HG02938 (cell line): ENCODE results near the gene AP1M1.
"Not testable (repeated sequence)": the region's sequence is repeated elsewhere in the genome, so short reads cannot be mapped to it uniquely, and the experiment has no call there.

Source experiments
- ATAC-seq: cut with Tn5 transposase; IDR thresholded peaks from one replicate; pipeline ENCODE4 v1.9.1; 2021; ENCODE audit warnings: mild to moderate bottlenecking, moderate library complexity; ENCODE audit not compliant: unreplicated experiment

AP1M1 gene

DNA sequence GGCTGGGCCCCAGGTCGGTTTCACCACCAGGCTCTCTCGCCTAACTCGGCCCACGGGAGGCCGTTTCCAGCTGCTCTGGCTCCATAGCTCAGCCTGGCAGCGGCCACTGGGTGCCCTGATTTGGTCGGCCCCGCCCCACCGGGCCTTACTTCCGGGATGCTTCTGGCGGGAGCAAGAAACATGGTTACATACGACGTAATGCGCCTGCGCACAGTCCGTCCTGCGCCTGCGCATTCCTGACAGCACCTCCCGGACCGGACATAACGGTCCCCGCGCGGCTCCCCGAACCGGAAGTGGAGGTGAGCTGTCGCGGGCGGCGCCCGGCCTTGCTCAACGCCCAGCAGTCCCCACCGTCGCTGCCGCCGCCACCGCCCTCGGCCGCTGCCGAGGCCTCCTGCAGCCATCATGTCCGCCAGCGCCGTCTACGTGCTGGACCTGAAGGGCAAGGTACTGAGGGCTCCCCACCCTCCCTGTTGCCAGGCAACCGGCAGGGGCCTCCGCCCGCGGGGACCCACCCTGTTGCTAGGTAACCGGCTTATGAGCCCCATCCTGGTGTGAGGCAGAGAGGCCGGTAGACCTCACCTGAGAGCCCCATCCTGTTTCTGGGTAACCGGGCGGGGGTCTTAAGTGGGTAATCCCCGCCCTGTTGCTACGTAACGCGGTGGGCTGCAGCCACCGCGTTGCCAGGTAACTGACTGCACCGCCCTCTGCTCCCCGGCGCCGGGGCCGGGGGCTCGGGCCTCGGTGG is at the start of gene AP1M1:
Gene AP1M1, plus strand, starts transcription at position 290 of the 748 bp plus-strand sequence. Its CDS starts 116 bp downstream, at position 406.
- peak; percentile 77 for ATAC-seq

DNA sequence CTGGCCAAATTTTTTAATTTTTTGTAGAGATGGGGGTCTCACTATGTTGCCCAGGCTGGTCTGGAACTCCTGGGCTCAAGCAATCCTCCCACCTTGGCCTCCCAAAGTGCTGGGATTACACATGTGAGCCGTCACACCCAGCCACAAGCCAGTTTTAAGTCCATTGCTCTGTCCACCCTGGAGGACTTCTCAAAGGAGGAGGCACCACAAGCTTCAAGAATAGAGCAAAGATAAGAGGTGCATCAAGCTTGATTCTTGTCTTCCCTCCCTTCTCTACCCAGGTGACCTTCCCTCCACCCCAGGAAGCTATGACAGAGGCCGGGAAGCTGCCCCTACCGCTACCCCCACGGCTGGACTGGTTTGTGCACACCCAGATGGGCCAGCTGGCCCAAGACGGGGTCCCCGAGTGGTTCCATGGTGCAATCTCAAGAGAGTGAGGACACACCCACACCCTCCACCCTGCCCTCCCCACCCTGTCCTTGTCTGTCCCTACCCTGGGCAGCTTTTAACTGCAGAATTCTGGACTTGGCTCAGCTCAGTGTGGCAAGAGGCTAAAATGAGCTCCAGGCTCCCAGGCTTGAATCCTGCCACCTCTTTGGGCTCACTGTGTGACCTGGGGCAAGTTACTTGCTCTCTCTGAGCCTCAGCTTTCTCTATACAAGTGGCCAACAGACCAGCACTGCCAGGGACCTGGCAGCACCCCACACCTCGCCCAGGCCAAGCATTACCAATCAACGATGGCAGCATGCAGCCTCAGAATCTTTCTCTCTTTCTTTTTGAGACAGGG is 49.1 kb upstream of the AP1M1 start:
- ATAC-seq, result no peak

DNA sequence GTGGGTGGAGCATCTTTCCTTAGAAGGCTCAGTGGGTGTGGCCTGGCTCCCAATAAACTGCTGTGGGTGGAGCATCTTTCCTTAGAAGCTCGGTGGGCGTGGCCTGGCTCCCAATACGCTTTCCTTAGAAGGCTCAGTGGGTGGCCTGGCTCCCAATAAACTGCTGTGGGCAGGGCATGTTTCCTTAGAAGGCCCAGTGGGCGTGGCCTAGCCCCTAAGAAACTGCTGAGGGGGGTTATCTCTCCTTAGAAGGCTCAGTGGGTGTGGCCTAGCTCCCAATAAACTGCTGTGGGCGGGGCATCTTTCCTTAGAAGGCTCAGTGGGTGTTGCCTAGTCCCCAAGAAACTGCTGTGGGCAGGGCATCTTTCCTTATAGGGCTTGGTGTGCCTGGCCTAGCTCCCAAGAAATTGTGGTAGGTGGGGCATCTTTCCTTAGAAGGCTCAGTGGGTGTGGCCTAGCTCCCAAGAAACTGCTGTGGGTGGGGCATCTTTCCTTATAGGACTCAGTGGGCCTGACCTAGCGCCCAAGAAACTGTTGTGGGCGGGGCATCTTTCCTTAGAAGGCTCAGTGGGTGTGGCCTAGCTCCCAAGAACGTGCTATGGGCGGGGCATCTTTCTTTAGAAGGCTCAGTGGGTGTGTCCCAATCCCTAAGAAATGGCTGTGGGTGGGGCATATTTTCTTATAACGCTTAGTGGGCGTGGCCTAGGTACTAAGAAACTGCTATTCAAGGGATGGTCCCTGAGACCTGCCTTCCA is 44.0 kb upstream of the AP1M1 start:
- no peak for ATAC-seq

DNA sequence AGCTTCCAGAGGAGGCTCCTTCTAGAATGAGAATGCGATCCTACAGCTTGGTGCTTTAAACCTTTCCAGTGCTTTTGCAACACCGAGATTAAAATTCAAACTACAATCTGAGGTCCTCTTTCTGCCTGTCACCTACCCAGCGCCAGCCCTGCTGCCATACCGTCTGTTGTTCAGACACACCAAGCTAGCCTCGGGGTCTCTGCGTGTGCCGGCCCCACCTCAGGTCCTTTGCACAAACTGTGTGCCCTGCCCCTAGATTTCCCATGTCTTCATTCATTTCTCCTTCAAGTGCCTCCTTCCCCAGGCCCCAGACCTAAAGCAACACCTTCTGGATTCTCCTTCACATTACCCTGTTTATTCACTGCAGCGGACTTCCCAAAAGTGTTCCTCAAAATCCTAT is 43.2 kb upstream of the AP1M1 start:
- no peak for ATAC-seq

DNA sequence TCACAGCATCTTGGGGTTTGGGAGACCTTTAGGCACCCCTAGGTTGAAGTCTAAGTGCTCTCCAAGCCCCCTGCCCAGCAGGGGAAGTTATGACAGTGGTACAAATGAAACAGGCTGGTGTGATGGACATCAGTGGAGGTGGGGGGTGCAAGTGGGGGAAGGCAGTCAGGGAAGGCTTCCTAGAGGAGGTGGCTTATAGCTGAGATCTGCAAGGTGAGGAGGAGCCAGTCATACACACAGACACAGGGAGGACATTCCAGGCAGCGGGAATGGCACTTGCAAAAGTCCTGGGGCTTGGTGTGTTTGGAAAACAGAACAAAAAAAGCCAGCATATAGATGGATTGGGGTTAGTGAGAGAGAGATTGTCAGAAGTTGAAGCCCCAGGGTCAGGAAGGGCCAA is 42.6 kb upstream of the AP1M1 start:
- ATAC-seq, result no peak

DNA sequence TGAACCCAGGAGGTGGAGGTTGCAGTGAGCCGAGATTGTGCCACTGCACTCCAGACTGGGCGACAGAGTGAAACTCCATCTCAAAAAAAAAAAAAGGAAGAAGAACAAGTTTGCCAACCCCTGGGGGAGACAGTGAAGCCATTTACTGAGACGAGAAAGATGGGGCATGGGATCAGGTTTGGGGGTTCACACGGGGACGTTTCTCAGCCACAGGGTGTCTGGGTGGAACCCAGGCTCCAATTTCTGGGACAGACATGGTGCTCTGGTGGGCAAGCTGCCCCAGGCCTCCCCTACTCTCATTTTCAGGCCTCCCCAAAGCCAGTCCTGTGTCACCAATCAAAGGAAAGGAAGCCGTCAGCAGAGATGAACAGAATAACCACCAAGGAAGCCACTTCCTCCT is 40.8 kb upstream of the AP1M1 start:
- ATAC-seq, result no peak

DNA sequence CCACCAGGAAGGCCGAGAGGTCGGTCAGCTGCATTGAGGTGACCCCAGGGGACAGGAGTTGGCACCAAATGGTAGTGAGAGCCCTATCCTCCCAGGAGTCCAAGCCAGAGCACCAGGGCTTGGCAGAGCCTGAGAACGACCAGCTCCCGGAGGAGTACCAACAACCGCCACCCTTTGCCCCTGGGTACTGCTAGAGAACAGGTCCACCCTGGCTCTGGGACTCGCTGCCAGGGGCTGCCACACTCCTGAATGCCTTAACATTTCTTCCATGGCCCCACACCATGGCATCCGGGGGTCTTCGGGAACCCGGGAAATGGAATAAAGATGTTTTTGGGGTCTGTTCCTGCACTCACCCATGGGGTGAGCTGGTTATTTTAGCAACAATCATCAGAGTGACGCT is 40.1 kb upstream of the AP1M1 start:
- no peak for ATAC-seq

DNA sequence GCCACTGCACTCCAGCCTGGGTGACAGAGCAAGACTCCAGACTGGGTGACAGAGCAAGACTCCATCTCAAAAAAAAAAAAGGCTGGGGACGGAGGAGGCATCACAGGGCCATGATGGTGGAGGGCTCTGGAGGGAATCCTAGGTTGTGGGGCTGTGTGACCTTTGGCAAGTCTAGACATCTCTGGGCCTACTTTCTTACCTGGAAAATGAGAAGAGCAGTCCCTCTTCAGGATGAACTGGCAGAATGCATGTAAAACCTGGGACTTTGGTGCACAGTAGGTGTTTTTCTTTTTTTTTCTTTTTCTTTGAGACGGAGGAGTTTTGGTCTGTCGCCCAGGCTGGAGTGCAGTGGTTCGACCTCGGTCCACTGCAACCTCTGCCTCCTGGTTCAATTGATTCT is 38.1 kb upstream of the AP1M1 start:
- ATAC-seq, result no peak

DNA sequence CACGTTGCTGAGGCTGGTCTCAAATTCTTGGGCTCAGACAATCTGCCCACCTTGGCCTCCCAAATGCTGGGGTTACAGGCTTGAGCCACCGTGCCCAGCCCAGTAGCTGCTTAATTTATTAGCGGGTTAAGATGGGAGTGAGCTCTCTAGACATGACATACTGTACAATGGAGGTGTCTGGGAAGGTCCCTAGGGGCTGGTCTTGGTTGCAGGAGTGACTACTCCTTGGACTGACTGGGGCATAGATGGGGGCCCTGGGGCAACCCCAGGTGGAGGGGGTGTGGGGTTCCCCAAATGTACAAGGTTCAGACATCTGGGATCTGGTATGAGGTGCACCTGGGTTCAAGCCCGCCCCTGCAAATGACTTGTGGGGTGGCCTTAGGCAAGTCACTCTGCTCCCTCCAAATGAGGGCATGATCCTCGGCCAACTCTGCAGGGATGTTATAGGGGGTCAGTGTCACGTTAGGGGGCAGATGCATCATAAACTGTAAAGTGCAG is 37.2 kb upstream of the AP1M1 start:
- ATAC-seq, result no peak

DNA sequence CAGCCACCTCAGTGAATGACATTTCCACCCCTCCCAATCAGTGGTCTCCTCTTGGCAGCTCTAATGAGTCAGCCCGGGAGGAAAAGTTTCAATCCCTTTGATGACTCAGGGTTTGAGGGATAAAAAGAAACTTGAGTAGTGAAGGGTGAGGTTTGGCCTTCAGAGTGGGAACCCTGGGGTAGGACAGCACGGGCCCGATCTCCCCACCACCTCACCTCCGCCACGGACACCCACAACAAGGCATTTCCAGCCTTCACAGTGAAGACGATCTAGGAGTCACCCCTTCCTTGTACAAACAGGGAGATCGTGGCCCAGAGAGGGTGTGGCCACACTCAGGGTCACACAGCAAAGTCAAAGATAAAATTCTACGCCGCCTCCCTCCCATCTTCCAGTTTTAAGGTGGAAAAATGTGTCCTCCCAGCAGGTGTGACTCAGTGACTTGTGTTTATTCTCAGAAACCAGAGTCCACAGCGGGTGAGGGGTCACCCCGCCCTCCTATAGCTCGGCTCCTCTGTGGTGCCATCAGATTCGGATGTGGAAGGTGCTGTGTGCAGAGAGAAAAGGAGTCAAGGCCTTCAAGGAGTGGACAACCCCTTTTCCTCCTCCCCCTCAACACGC is 36.7 kb upstream of the AP1M1 start:
- no peak for ATAC-seq

DNA sequence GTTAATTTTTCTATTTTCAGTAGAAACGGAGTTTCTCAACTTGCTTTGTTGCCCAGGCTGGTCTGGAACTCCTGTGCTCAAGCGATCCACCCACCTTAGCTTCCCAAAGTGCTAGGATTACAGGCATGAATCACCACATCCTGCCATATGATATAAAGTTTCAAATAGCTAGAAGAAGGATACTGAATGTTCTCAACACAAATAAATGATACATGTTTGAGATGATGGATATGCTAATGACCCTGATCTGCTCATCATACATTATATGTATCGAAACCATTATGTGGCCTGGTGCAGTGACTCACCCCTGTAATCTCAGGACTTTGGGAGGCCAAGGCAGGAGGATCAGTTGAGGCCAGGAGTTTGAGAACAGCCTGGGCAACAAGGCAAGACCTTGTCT is 35.9 kb upstream of the AP1M1 start:
- no peak for ATAC-seq

DNA sequence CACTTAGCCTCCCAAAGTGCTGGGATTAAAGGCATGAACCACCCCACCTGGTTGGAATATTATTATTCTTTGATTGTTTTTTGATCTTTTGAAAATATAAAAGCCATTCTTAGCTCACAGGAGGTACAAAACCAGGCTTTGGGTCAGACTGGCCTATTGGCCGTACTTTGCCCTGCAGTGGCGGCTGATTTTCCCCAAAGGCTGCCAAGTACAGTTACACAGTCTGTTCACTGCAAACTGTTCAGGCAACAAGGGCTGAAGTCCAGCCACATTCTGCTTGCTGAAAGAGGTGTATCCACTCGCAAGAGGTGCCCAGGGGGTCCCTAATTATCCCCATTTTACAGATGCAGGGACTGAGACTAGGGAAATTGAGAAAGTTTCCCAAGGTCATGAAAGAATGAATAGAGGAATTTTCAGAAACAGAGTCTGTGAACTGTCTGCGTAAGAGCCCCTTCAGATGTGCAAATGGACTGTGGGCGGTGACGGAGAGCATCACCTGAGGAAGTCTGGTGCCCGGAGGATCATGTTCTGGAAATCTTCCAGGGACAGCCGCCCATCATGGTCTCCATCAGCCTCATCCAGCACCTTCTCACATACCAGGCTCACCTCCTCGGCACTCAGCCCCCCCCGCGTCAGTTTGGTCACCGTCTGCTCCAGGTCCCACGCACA is 33.4 kb upstream of the AP1M1 start:
- no peak for ATAC-seq

DNA sequence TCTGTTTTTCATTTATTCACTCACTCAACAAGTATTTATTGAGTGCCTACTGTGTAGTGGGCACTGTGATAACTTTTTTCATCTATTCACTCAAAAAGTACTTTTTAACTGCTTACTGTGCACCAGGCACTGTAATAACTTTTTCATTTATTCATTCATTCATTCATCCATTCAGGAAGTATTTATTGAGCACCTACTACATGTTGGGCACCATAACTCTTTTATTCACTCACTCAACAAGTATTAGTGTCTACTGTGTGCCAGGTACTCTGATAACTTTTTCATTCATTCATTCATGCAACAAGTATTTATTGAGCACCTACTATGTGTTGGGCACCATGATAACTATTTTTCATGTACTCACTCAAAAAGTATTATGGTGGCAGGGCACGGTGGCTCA is 31.3 kb upstream of the AP1M1 start:
- ATAC-seq, result no peak

DNA sequence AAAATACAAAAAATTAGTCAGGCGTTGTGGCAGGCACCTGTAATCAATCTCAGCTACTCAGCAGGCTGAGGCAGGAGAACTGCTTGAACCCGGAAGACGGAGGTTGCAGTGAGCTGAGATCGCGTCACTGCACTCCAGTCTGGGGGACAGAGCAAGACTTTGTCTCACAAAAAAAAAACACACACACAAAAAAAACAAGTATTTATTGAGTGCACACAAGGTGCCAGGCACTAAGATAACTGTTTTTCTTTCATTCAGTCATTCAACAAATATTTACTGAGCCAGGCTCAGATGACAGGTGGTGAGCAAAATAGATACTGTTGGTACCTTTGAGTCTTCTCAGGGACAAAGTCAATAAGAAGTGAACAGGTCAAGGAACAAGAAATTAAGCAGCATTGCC is 30.7 kb upstream of the AP1M1 start:
- no peak for ATAC-seq

DNA sequence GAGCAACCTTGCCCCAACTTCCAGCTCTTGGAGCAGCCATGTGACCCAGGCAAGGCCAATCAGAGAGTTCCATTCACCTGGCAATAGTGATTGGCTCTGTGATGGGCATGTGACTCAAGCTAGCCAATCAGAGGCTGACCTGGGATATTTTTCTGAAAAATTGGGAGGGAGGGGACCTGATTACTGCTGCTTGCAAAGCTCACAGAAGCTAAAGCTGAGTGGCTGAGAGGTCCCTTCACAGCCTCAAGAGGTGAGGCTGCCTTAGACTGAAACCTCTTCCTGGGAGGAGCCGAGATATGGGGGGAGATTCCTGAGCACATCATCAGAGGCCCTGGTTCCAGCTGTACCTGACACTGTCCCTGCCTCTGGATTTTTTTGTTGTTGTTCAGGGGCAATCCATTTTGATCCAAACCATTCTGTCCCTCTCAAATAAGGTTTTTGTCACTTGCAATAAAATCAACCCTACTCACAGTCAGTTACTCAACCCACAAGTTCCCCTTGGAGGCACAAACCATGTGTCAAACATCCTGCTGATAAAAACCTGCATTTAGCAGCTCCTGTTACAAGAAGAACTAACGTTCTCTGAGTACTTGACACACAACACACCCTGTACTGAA is 29.1 kb upstream of the AP1M1 start:
- no peak for ATAC-seq

DNA sequence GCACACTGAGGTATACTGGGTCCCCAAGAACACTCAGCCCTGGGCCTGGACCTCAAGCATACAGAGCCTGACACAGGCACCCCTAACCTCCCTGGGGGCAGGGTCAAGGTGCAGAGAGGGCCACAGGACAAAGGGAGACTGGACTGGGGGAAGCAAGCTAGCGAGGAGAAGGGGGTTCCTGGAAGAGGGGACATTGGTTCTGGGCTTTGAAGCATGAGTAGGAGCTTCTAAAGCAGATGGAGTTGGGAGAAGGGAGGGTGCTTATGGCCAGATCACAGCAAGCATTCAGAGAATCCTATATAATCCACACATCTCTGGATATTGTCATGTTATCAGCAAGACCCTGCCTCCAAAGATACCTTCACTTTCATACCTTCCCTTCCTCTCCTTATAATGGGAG is 27.6 kb upstream of the AP1M1 start:
- ATAC-seq, result no peak

DNA sequence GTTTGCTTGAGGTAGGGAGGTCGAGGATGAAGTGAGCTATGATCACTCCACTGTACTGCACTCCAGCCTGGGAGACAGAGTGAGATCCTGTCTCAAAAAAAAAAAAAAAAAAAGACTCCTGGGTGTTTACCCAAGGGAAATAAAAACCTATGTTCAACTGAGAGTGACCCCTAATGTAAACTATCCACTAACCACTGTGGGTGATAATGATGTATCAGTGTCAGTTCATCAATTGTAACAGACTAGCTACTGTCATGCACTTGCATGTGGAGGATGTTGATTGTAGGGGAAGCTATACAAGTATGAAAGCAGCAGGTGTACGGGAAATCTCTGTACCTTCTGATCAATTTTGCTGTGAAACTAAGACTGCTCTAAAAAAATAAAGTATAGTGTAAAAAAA is 21.8 kb upstream of the AP1M1 start:
- ATAC-seq, result no peak

DNA sequence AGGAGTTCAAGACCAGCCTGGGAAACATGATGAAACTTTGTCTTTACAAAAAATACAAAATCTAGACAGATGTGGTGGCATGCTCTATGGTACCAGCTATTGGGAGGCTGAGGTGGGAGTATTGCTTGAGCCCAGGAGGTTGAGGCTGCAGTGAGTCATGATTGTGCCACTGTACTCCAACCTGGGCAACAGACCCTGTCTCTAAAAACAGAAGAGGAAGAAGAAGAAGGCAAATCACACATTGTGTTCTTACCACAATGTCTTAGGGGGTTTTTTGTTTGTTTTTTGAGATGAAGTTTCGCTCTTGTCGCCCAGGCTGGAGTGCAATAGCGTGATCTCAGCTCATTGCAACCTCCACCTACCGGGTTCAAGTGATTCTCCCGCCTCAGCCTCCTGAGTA is 18.8 kb upstream of the AP1M1 start:
- not testable (repeated sequence) for ATAC-seq

DNA sequence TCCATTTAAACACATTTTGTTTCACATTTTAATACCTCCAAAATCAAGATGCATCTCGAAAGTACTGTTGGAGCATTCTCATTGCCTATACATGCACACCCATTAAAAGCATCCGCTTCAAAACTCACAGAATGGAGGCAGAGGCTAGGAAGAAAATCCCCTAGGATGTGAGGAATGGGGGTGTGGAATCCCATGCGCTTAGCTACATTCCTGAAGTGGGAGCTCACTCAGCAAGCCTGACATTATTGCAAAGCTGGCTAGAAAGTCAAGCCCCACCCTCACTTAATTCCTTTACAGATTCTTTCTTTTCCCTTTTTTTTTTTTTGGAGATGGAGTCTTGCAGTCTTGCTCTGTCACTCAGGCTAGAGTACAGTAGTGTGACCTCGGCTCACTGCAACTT is 17.1 kb upstream of the AP1M1 start:
- no peak for ATAC-seq

DNA sequence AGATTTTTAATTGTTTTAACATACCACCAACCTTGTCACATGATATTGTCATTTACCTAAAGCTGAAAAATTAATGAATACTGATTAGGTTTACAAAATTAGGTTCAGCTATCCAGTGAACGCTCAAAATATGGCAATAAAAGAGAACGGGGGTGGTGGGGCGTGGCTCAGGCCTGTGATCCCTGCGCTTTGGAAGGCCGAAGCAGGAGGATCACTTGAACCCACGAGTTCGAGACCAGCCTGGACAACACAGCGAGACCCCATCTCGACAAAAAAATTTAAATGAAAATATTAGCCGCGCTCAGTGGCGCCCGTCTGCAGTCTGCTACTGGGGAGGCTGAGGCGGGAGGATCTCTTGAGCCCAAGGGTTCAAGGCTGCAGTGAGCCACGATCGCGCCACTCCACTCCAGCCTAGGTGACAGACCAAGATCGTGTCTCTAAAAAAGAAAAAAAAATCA is 13.0 kb upstream of the AP1M1 start:
- ATAC-seq, result no peak
